ENCODE measurements around the gene MRPS15.
"Not testable (repeated sequence)": the region's sequence is repeated elsewhere in the genome, so short reads cannot be mapped to it uniquely, and the experiment has no call there.

Gene MRPS15

DNA sequence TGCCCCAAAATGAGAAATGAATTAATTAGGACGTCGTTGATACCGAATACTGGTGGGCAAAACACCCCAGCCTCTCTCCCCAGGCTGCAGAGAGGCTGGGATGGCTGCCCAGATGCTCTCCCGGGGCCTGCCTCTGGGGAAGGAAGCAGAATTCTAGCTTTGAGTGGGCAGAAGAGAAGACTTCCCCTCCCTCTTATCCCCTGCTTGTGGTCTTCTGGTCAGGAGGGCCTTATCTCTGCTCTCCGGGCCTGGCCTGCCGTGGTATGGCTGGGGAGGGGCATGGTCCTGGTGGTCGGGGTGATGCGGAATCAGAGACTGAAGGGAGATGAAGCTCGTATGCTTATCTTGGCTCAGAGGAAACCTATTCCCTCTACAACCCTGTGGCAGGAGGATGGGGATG is 28.3 kb upstream of the MRPS15 start (continued):
- TF ChIP-seq, protein P1, sequence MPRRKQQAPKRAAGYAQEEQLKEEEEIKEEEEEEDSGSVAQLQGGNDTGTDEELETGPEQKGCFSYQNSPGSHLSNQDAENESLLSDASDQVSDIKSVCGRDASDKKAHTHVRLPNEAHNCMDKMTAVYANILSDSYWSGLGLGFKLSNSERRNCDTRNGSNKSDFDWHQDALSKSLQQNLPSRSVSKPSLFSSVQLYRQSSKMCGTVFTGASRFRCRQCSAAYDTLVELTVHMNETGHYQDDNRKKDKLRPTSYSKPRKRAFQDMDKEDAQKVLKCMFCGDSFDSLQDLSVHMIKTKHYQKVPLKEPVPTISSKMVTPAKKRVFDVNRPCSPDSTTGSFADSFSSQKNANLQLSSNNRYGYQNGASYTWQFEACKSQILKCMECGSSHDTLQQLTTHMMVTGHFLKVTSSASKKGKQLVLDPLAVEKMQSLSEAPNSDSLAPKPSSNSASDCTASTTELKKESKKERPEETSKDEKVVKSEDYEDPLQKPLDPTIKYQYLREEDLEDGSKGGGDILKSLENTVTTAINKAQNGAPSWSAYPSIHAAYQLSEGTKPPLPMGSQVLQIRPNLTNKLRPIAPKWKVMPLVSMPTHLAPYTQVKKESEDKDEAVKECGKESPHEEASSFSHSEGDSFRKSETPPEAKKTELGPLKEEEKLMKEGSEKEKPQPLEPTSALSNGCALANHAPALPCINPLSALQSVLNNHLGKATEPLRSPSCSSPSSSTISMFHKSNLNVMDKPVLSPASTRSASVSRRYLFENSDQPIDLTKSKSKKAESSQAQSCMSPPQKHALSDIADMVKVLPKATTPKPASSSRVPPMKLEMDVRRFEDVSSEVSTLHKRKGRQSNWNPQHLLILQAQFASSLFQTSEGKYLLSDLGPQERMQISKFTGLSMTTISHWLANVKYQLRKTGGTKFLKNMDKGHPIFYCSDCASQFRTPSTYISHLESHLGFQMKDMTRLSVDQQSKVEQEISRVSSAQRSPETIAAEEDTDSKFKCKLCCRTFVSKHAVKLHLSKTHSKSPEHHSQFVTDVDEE (CRISPR knock-in tag; IDR thresholded peaks at IDR 0.05), result no peak

GRCh38 chr1:36489258-36490051 is 25.3 kb upstream of the MRPS15 start:
- not testable (repeated sequence) for ATAC-seq

DNA sequence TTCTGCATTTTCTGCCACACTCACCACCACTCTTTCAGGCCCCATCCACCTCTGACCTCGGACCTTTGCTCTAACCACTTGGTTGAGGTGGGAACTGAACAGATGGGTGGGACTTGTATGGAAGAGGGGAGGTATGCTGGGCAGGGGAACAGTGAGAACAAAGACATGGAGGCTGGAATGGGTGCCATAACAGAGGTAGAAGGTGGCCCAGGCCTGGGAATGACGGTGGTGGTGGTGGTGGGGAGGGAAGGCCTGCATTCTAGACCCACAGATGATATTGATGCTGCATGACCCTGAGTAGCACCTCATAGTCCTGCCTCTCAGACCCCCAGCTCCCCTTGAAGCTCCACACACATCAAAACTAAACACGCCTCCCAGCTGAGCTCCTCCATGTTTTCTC is 23.7 kb upstream of the MRPS15 start:
- TF ChIP-seq ZFP3 (CRISPR knock-in tag; IDR thresholded peaks at IDR 0.05) (no peak), GLIS3 (CRISPR knock-in tag; IDR thresholded peaks at IDR 0.05) (no peak)
- no peak for ATAC-seq

DNA sequence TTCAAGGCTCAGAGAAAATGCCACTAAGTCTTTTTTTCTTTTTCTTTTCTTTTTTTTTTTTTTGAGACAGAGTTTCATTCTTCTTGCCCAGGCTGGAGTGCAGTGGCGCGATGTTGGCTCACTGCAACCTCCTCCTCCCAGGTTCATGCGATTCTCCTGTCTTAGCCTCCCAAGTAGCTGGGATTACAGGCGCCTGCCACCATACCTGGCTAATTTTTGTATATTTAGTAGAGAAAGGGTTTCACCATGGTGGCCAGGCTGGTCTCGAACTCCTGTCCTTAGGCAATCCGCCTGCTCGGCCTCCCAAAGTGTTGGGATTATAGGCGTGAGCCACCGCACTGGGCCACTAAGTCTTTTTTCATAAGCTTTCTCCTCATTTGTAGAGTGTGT is 23.1 kb upstream of the MRPS15 start:
- ATAC-seq, result not testable (repeated sequence)

- TF ChIP-seq, protein P2, sequence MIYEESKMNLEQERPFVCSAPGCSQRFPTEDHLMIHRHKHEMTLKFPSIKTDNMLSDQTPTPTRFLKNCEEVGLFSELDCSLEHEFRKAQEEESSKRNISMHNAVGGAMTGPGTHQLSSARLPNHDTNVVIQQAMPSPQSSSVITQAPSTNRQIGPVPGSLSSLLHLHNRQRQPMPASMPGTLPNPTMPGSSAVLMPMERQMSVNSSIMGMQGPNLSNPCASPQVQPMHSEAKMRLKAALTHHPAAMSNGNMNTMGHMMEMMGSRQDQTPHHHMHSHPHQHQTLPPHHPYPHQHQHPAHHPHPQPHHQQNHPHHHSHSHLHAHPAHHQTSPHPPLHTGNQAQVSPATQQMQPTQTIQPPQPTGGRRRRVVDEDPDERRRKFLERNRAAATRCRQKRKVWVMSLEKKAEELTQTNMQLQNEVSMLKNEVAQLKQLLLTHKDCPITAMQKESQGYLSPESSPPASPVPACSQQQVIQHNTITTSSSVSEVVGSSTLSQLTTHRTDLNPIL (CRISPR knock-in tag; IDR thresholded peaks at IDR 0.05; ENCODE audit: low read depth), result no peak
- TF ChIP-seq CSDC2 (CRISPR knock-in tag; IDR thresholded peaks at IDR 0.05) (no peak), RARB (CRISPR knock-in tag; IDR thresholded peaks at IDR 0.05) (no peak)
- no peak for ATAC-seq
These were observed 22.5 kb upstream of the MRPS15 start for GRCh38 chr1:36486439-36487335.

GRCh38 chr1:36486093-36486438 is 21.9 kb upstream of the MRPS15 start:
- no peak for ATAC-seq
- TF ChIP-seq ISL1 (CRISPR knock-in tag; IDR thresholded peaks at IDR 0.05) (no peak), ZC3H10 (CRISPR knock-in tag; IDR thresholded peaks at IDR 0.05) (no peak), CSDC2 (CRISPR knock-in tag; IDR thresholded peaks at IDR 0.05) (no peak), ZNF8 (CRISPR knock-in tag; IDR thresholded peaks at IDR 0.05) (no peak), SNAI2 (CRISPR knock-in tag; IDR thresholded peaks at IDR 0.05) (no peak), PPARA (CRISPR knock-in tag; IDR thresholded peaks at IDR 0.05; ENCODE audit: borderline replicate concordance) (no peak), PATZ1 (CRISPR knock-in tag; IDR thresholded peaks at IDR 0.05; ENCODE audit: borderline replicate concordance) (no peak), BACH2 (CRISPR knock-in tag; IDR thresholded peaks at IDR 0.05; ENCODE audit: borderline replicate concordance) (no peak), RARB (CRISPR knock-in tag; IDR thresholded peaks at IDR 0.05) (no peak), ZFP3 (CRISPR knock-in tag; IDR thresholded peaks at IDR 0.05) (no peak)
- TF ChIP-seq, protein P1 (CRISPR knock-in tag; IDR thresholded peaks at IDR 0.05), result no peak

Measured in SK-N-SH treated with all-trans-retinoic acid at 6 μM for 48 hours (cell line).